HepG2 (cell line): ENCODE results near the gene RASD1. TPM values are rescaled to one million over a fixed set of nuclear protein-coding genes. Genes with fewer than 3 reads are reported as not detected.
A peak's percentile ranks its signal among the peaks of the same experiment; 100 is the strongest.

Experiments used
- FLYWCH1 ChIP-seq: sonication (generic); formaldehyde crosslinking; IDR thresholded peaks from 2 replicates; pipeline ENCODE4 v1.8.1; 2023; ENCODE audit warnings: mild to moderate bottlenecking, missing genetic modification reagents
- FOXK1 ChIP-seq: sonication (generic); formaldehyde crosslinking; IDR thresholded peaks from 2 replicates; pipeline ENCODE4 v1.4.0; 2020; ENCODE audit warnings: low read depth, missing genetic modification reagents, borderline replicate concordance
- HNRNPH1 ChIP-seq: fragments of 200-400 bp; formaldehyde crosslinking; optimal IDR thresholded peaks from 2 replicates; pipeline ENCODE3; 2017; ENCODE audit warnings: mild to moderate bottlenecking, low read depth, low read length
- IRF1 ChIP-seq: sonication (generic); formaldehyde crosslinking; IDR thresholded peaks from 2 replicates; pipeline ENCODE4 v1.4.0; 2020; ENCODE audit warnings: low read depth, mild to moderate bottlenecking, missing genetic modification reagents
- NR2C2 ChIP-seq: sonication (generic); formaldehyde crosslinking; IDR thresholded peaks from 2 replicates; pipeline ENCODE4 v1.4.0; 2020; ENCODE audit warnings: missing genetic modification reagents, mild to moderate bottlenecking, moderate library complexity, borderline replicate concordance
- PHF20 ChIP-seq: sonication (generic); formaldehyde crosslinking; IDR thresholded peaks from 2 replicates; pipeline ENCODE4 v1.5.0; 2020; ENCODE audit warnings: mild to moderate bottlenecking, missing genetic modification reagents
- PHF21A ChIP-seq: sonication (generic); formaldehyde crosslinking; IDR thresholded peaks from 2 replicates; pipeline ENCODE4 v1.5.0; 2020; ENCODE audit warnings: mild to moderate bottlenecking, missing genetic modification reagents
- PITX1 ChIP-seq: sonication (generic); formaldehyde crosslinking; IDR thresholded peaks from 2 replicates; pipeline ENCODE4 v1.5.1; 2020; ENCODE audit warnings: mild to moderate bottlenecking, missing genetic modification reagents
- PTBP1 ChIP-seq: fragments of 200-400 bp; formaldehyde crosslinking; IDR thresholded peaks from 2 replicates; pipeline ENCODE4 v1.6.1; 2018; ENCODE audit warnings: low read length, low read depth; ENCODE audit not compliant: poor library complexity, severe bottlenecking
- REXO4 ChIP-seq: sonication (generic); formaldehyde crosslinking; IDR thresholded peaks from 2 replicates; pipeline ENCODE4 v1.8.0; 2022; ENCODE audit warnings: missing genetic modification reagents, mild to moderate bottlenecking, borderline replicate concordance
- SOX13 ChIP-seq, 3 experiments: fragments of 450-650 bp in 1 of 3; sonication (generic) in 1 of 3; formaldehyde crosslinking in 1 of 3; IDR thresholded peaks in 2 of 3; conservative IDR thresholded peaks in 1 of 3; 2 replicates each; pipeline versions ENCODE4 v1.5.0 to v1.6.1; 2016 to 2020; ENCODE audit warnings: antibody characterized with exemption in 1 of 3, mild to moderate bottlenecking in 1 of 3, missing compliant biosample characterization in 1 of 3, missing genetic modification reagents in 1 of 3, moderate library complexity in 1 of 3
- STAG1 ChIP-seq: sonication (generic); formaldehyde crosslinking; IDR thresholded peaks from 2 replicates; pipeline ENCODE4 v1.4.0; 2020; ENCODE audit warnings: missing genetic modification reagents
- ZBTB43 ChIP-seq: sonication (generic); formaldehyde crosslinking; conservative IDR thresholded peaks from 2 replicates; pipeline ENCODE4 v1.4.0; 2020; ENCODE audit warnings: missing genetic modification reagents
- ZNF552 ChIP-seq: sonication (generic); formaldehyde crosslinking; IDR thresholded peaks from 2 replicates; pipeline ENCODE4 v1.9.0; 2022; ENCODE audit warnings: missing genetic modification reagents, mild to moderate bottlenecking, borderline replicate concordance
- polyA plus RNA-seq, 8 experiments: library from polyadenylated mRNA; depleted of rRNA in 3 of 8; stranded (reverse) in 7 of 8; unstranded in 1 of 8; fragments of >200 nt; fragmentation: Illumina TruSeq in 4 of 8; extraction: Trizol in 4 of 8; gene quantifications; 2 replicates each; pipeline versions ENCODE4 v1.2.1 to v1.2.3, GENCODE V29; 2011 to 2016; ENCODE audit warnings: low read depth in 4 of 8, missing spikeins in 1 of 8, mixed read lengths in 1 of 8; ENCODE audit not compliant: insufficient read depth in 1 of 8
- total RNA-seq, 5 experiments: library from RNA; depleted of rRNA; stranded (reverse); fragments of >200 nt; fragmentation: Illumina TruSeq; extraction: Trizol; gene quantifications; 2 replicates each; pipeline ENCODE4 v1.2.3, GENCODE V29; 2016; ENCODE audit warnings: low read depth in 1 of 5
- TF ChIP-seq, protein P1 (sequence below): sonication (generic); formaldehyde crosslinking; IDR thresholded peaks from 2 replicates; pipeline ENCODE4 v1.9.0; 2021; ENCODE audit warnings: mild to moderate bottlenecking, missing genetic modification reagents
- TF ChIP-seq, protein P2 (sequence below): sonication (generic); formaldehyde crosslinking; IDR thresholded peaks from 2 replicates; pipeline ENCODE4 v1.4.0; 2020; ENCODE audit warnings: missing genetic modification reagents

Gene RASD1
- total and polyA plus RNA-seq, 2 of the 13 experiments (the other 11 are each of a cell fraction or from before 2014, with no cell fraction given): 1.6 to 4.2 TPM

GRCh38 chr17:17533901-17534441 lies 37.8 kb upstream of the RASD1 start (continued):
- TF ChIP-seq, protein P1, sequence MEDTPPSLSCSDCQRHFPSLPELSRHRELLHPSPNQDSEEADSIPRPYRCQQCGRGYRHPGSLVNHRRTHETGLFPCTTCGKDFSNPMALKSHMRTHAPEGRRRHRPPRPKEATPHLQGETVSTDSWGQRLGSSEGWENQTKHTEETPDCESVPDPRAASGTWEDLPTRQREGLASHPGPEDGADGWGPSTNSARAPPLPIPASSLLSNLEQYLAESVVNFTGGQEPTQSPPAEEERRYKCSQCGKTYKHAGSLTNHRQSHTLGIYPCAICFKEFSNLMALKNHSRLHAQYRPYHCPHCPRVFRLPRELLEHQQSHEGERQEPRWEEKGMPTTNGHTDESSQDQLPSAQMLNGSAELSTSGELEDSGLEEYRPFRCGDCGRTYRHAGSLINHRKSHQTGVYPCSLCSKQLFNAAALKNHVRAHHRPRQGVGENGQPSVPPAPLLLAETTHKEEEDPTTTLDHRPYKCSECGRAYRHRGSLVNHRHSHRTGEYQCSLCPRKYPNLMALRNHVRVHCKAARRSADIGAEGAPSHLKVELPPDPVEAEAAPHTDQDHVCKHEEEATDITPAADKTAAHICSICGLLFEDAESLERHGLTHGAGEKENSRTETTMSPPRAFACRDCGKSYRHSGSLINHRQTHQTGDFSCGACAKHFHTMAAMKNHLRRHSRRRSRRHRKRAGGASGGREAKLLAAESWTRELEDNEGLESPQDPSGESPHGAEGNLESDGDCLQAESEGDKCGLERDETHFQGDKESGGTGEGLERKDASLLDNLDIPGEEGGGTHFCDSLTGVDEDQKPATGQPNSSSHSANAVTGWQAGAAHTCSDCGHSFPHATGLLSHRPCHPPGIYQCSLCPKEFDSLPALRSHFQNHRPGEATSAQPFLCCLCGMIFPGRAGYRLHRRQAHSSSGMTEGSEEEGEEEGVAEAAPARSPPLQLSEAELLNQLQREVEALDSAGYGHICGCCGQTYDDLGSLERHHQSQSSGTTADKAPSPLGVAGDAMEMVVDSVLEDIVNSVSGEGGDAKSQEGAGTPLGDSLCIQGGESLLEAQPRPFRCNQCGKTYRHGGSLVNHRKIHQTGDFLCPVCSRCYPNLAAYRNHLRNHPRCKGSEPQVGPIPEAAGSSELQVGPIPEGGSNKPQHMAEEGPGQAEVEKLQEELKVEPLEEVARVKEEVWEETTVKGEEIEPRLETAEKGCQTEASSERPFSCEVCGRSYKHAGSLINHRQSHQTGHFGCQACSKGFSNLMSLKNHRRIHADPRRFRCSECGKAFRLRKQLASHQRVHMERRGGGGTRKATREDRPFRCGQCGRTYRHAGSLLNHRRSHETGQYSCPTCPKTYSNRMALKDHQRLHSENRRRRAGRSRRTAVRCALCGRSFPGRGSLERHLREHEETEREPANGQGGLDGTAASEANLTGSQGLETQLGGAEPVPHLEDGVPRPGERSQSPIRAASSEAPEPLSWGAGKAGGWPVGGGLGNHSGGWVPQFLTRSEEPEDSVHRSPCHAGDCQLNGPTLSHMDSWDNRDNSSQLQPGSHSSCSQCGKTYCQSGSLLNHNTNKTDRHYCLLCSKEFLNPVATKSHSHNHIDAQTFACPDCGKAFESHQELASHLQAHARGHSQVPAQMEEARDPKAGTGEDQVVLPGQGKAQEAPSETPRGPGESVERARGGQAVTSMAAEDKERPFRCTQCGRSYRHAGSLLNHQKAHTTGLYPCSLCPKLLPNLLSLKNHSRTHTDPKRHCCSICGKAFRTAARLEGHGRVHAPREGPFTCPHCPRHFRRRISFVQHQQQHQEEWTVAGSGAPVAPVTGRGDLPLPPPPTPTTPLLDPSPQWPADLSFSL (CRISPR knock-in tag): no peak
- TF ChIP-seq STAG1 (CRISPR knock-in tag): no peak; the same call in 1 of the 2 replicates
- TF ChIP-seq FOXK1 (CRISPR knock-in tag): peak; percentile 100
- TF ChIP-seq ZBTB43 (CRISPR knock-in tag): peak; percentile 91
- TF ChIP-seq SOX13 (IDR thresholded peaks at IDR 0.05): peak; percentile 87
- peak in 1 of 2 experiments; percentile 95; a peak in 2 of 4 replicates for TF ChIP-seq SOX13 (CRISPR knock-in tag; conservative IDR thresholded peaks at IDR 0.05 in 1 of 2, IDR thresholded peaks at IDR 0.05 in 1 of 2)
- TF ChIP-seq PITX1 (CRISPR knock-in tag): peak; percentile 100
- peak; percentile 67; the same call in 1 of the 2 replicates for TF ChIP-seq NR2C2
- TF ChIP-seq FLYWCH1: no peak
- no peak for TF ChIP-seq REXO4
- TF ChIP-seq PHF20 (CRISPR knock-in tag): no peak
- TF ChIP-seq IRF1 (CRISPR knock-in tag): no peak
- no peak for TF ChIP-seq PTBP1
- TF ChIP-seq ZNF552: no peak; the same call in 1 of the 2 replicates
- TF ChIP-seq HNRNPH1: no peak
- TF ChIP-seq, protein P2, sequence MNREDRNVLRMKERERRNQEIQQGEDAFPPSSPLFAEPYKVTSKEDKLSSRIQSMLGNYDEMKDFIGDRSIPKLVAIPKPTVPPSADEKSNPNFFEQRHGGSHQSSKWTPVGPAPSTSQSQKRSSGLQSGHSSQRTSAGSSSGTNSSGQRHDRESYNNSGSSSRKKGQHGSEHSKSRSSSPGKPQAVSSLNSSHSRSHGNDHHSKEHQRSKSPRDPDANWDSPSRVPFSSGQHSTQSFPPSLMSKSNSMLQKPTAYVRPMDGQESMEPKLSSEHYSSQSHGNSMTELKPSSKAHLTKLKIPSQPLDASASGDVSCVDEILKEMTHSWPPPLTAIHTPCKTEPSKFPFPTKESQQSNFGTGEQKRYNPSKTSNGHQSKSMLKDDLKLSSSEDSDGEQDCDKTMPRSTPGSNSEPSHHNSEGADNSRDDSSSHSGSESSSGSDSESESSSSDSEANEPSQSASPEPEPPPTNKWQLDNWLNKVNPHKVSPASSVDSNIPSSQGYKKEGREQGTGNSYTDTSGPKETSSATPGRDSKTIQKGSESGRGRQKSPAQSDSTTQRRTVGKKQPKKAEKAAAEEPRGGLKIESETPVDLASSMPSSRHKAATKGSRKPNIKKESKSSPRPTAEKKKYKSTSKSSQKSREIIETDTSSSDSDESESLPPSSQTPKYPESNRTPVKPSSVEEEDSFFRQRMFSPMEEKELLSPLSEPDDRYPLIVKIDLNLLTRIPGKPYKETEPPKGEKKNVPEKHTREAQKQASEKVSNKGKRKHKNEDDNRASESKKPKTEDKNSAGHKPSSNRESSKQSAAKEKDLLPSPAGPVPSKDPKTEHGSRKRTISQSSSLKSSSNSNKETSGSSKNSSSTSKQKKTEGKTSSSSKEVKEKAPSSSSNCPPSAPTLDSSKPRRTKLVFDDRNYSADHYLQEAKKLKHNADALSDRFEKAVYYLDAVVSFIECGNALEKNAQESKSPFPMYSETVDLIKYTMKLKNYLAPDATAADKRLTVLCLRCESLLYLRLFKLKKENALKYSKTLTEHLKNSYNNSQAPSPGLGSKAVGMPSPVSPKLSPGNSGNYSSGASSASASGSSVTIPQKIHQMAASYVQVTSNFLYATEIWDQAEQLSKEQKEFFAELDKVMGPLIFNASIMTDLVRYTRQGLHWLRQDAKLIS (CRISPR knock-in tag): no peak
- TF ChIP-seq PHF21A (CRISPR knock-in tag): peak; percentile 95
